H1 (cell line): ENCODE measurements around the gene IL16. TPM values are rescaled to one million over a fixed set of nuclear protein-coding genes. Genes with fewer than 3 reads are reported as not detected.
A peak's percentile ranks its signal among the peaks of the same experiment; 100 is the strongest.

ENCODE experiments used
- CTCF ChIA-PET: fragments of 300-600 bp; sonication (Branson Sonifier 250); formaldehyde crosslinking; loops from one replicate; lab custom pipeline; 2021; ENCODE audit not compliant: partially characterized antibody; lab: Charles Lee
- POLR2A ChIA-PET: fragments of 300-600 bp; sonication (Branson Sonifier 250); formaldehyde crosslinking; loops from one replicate; lab custom pipeline; 2021; ENCODE audit warnings: inconsistent platforms; ENCODE audit not compliant: partially characterized antibody; lab: Charles Lee
- DNase-seq, 2 experiments: peaks; one replicate each; pipeline versions ENCODE4 v3.0.0 to v3.0.0-alpha.2; 2010 to 2022; ENCODE audit warnings: low spot score in 2 of 2, low read depth in 1 of 2, mixed read lengths in 1 of 2
- FAIRE-seq: peaks from 2 replicates; lab custom pipeline; 2011; peaks lifted over from hg19 to GRCh38; lab: Jason Lieb, UNC
- H2AFZ ChIP-seq: 2 replicates; pipeline ENCODE4 v1.8.1; 2012; ENCODE audit warnings: low read length, inconsistent platforms
- H2AK5ac ChIP-seq: 2 replicates; pipeline ENCODE4 v1.6.1; 2013; ENCODE audit warnings: low read depth, low read length
- H2BK120ac ChIP-seq: replicated peaks from 2 replicates; pipeline ENCODE3; 2013; ENCODE audit warnings: low read depth, low read length, inconsistent platforms
- H2BK12ac ChIP-seq: 2 replicates; pipeline ENCODE4 v1.6.1; 2013; ENCODE audit warnings: low read depth, low read length
- H2BK15ac ChIP-seq: 2 replicates; pipeline ENCODE4 v1.6.1; 2013; ENCODE audit warnings: low read length
- H2BK20ac ChIP-seq: 2 replicates; pipeline ENCODE4 v1.6.1; 2013; ENCODE audit warnings: low read length
- H2BK5ac ChIP-seq: 2 replicates; pipeline ENCODE4 v1.6.1; 2013; ENCODE audit warnings: low read depth, low read length
- H3K14ac ChIP-seq: 2 replicates; pipeline ENCODE4 v1.6.1; 2013; ENCODE audit warnings: inconsistent platforms; ENCODE audit not compliant: insufficient read length
- H3K18ac ChIP-seq: 2 replicates; pipeline ENCODE4 v1.6.1; 2013; ENCODE audit warnings: low read length; ENCODE audit errors: extremely low read depth
- H3K23ac ChIP-seq: 2 replicates; pipeline ENCODE4 v1.6.1; 2013; ENCODE audit warnings: inconsistent platforms; ENCODE audit not compliant: insufficient read length
- H3K23me2 ChIP-seq: 2 replicates; pipeline ENCODE4 v1.6.1; 2013; ENCODE audit warnings: low read depth, low read length
- H3K27ac ChIP-seq: 2 replicates; pipeline ENCODE4 v1.6.1; 2011; ENCODE audit warnings: low read depth, low read length, inconsistent platforms
- H3K27me3 ChIP-seq, 4 experiments: replicated peaks in 1 of 4; 1 replicate in 1 of 4; 2 replicates in 3 of 4; pipeline versions ENCODE4 v1.6.1 to v1.8.1; 2011 to 2013; ENCODE audit warnings: low read length in 3 of 4, mild to moderate bottlenecking in 3 of 4, inconsistent platforms in 2 of 4, mixed read lengths in 2 of 4, moderate library complexity in 1 of 4; ENCODE audit not compliant: control insufficient read depth in 3 of 4, insufficient read depth in 3 of 4; ENCODE audit errors: extremely low read depth in 1 of 4
- H3K36me3 ChIP-seq, 4 experiments: 2 replicates each; pipeline versions ENCODE4 v1.6.1 to v1.8.1; 2011 to 2013; ENCODE audit warnings: mild to moderate bottlenecking in 4 of 4, low read length in 3 of 4, moderate library complexity in 2 of 4, control low read depth in 1 of 4, inconsistent platforms in 1 of 4; ENCODE audit not compliant: insufficient read depth in 4 of 4, control insufficient read depth in 2 of 4
- H3K4ac ChIP-seq: replicated peaks from 2 replicates; pipeline ENCODE3; 2013; ENCODE audit warnings: low read length, low read depth, mixed read lengths, inconsistent platforms; ENCODE audit not compliant: insufficient read length
- H3K4me1 ChIP-seq, 4 experiments: replicated peaks in 1 of 4; 1 replicate in 1 of 4; 2 replicates in 3 of 4; pipeline versions ENCODE4 v1.6.1 to v1.8.1; 2011 to 2013; ENCODE audit warnings: low read length in 3 of 4, inconsistent platforms in 2 of 4, mixed read lengths in 1 of 4; ENCODE audit not compliant: insufficient read depth in 4 of 4, control insufficient read depth in 3 of 4
- H3K4me2 ChIP-seq, 2 experiments: 2 replicates each; pipeline versions ENCODE4 v1.6.1 to v1.8.1; 2011 to 2013; ENCODE audit warnings: low read depth in 2 of 2, low read length in 2 of 2, control low read depth in 1 of 2, inconsistent platforms in 1 of 2, mild to moderate bottlenecking in 1 of 2; ENCODE audit not compliant: insufficient read depth in 1 of 2
- H3K4me3 ChIP-seq, 4 experiments: fragments of 200-600, 300-600 bp in 1 of 4; sonication (generic), shearing (Covaris generic), sonication (Bioruptor Twin) in 1 of 4; 2 replicates each; pipeline versions ENCODE4 v1.5.1 to v1.8.1; 2011 to 2016; ENCODE audit warnings: low read length in 4 of 4, low read depth in 3 of 4, control low read depth in 2 of 4, inconsistent platforms in 2 of 4, mild to moderate bottlenecking in 2 of 4, mixed read lengths in 1 of 4, moderate library complexity in 1 of 4; ENCODE audit not compliant: insufficient read depth in 2 of 4; ENCODE audit errors: extremely low read depth in 1 of 4
- H3K56ac ChIP-seq: replicated peaks from 2 replicates; pipeline ENCODE3; 2013; ENCODE audit warnings: low read depth, mild to moderate bottlenecking, mixed read lengths, low read length, inconsistent platforms; ENCODE audit not compliant: insufficient read length
- H3K79me1 ChIP-seq: 2 replicates; pipeline ENCODE4 v1.6.1; 2013; ENCODE audit warnings: low read depth, low read length, control low read depth
- H3K79me2 ChIP-seq, 2 experiments: 2 replicates each; pipeline versions ENCODE4 v1.6.1 to v1.8.1; 2012 to 2013; ENCODE audit warnings: low read length in 2 of 2, mild to moderate bottlenecking in 2 of 2, inconsistent platforms in 1 of 2; ENCODE audit not compliant: insufficient read depth in 2 of 2, control insufficient read depth in 1 of 2
- H3K9ac ChIP-seq, 4 experiments: replicated peaks in 1 of 4; 1 replicate in 1 of 4; 2 replicates in 3 of 4; pipeline versions ENCODE4 v1.6.1 to v1.8.1; 2011 to 2013; ENCODE audit warnings: low read depth in 3 of 4, low read length in 3 of 4, control low read depth in 2 of 4, mild to moderate bottlenecking in 2 of 4, moderate library complexity in 2 of 4, inconsistent platforms in 1 of 4; ENCODE audit errors: extremely low read depth in 1 of 4
- H3K9me3 ChIP-seq, 2 experiments: 2 replicates each; pipeline versions ENCODE4 v1.6.1 to v1.8.1; 2012 to 2013; ENCODE audit warnings: mild to moderate bottlenecking in 2 of 2, moderate library complexity in 2 of 2, control low read depth in 1 of 2, inconsistent platforms in 1 of 2, low read depth in 1 of 2, low read length in 1 of 2, mixed read lengths in 1 of 2; ENCODE audit not compliant: insufficient read depth in 2 of 2
- H4K20me1 ChIP-seq, 2 experiments: replicated peaks in 1 of 2; 2 replicates each; pipeline versions ENCODE3 to v1.8.1; 2011 to 2013; ENCODE audit warnings: inconsistent platforms in 2 of 2, low read length in 2 of 2, mild to moderate bottlenecking in 1 of 2; ENCODE audit not compliant: insufficient read depth in 2 of 2, control insufficient read depth in 1 of 2
- H4K5ac ChIP-seq: 2 replicates; pipeline ENCODE4 v1.6.1; 2013; ENCODE audit warnings: low read length, low read depth, mixed read lengths, inconsistent platforms; ENCODE audit not compliant: insufficient read length
- H4K8ac ChIP-seq: 2 replicates; pipeline ENCODE4 v1.8.0; 2013; ENCODE audit warnings: mild to moderate bottlenecking, moderate library complexity, low read length, inconsistent platforms; ENCODE audit not compliant: insufficient read depth; ENCODE audit errors: extremely low read depth
- H4K91ac ChIP-seq: replicated peaks from 2 replicates; pipeline ENCODE3; 2013; ENCODE audit warnings: low read length, mixed read lengths, inconsistent platforms; ENCODE audit not compliant: insufficient read length
- BACH1 ChIP-seq: IDR thresholded peaks from 2 replicates; pipeline ENCODE4 v1.6.1; 2012; ENCODE audit warnings: low read length, improper control_type of control experiment
- CBX5 ChIP-seq: fragments of 300-800, 300-1000 bp; sonication (generic); IDR thresholded peaks from 2 replicates; pipeline ENCODE4 v1.7.1; 2016; ENCODE audit warnings: antibody characterized with exemption, low read length, low read depth
- CBX8 ChIP-seq: fragments of 300-800, 300-1000 bp; sonication (generic); IDR thresholded peaks from 2 replicates; pipeline ENCODE4 v1.7.1; 2016; ENCODE audit warnings: low read depth, low read length, borderline replicate concordance
- CEBPB ChIP-seq: IDR thresholded peaks from 2 replicates; pipeline ENCODE4 v1.6.1; 2012; ENCODE audit warnings: low read depth, low read length
- CHD2 ChIP-seq: IDR thresholded peaks from 2 replicates; pipeline ENCODE4 v1.6.1; 2012; ENCODE audit warnings: low read length, improper control_type of control experiment
- HDAC6 ChIP-seq: IDR thresholded peaks from one replicate; pipeline ENCODE4 v1.7.1; 2012; ENCODE audit warnings: low read depth, mild to moderate bottlenecking, inconsistent platforms, low read length, moderate library complexity
- JUND ChIP-seq: IDR thresholded peaks from 2 replicates; pipeline ENCODE4 v1.6.1; 2011; ENCODE audit warnings: mild to moderate bottlenecking, improper control_type of control experiment, low read length
- PHF8 ChIP-seq: fragments of 200-600 bp; sonication (generic); conservative IDR thresholded peaks from 2 replicates; pipeline ENCODE4 v1.7.1; 2012; ENCODE audit warnings: low read depth, mild to moderate bottlenecking, inconsistent platforms, low read length, moderate library complexity
- POLR2A ChIP-seq, 2 experiments: IDR thresholded peaks; 1 replicate in 1 of 2; 2 replicates in 1 of 2; pipeline ENCODE4 v1.6.1; 2011; ENCODE audit warnings: low read depth in 2 of 2, low read length in 2 of 2, mild to moderate bottlenecking in 2 of 2; ENCODE audit errors: control extremely low read depth in 1 of 2
- POLR2AphosphoS5 ChIP-seq: IDR thresholded peaks from 2 replicates; pipeline ENCODE4 v1.6.1; 2011; ENCODE audit warnings: low read depth, low read length
- RAD21 ChIP-seq, 2 experiments: IDR thresholded peaks in 1 of 2; conservative IDR thresholded peaks in 1 of 2; 2 replicates each; pipeline ENCODE4 v1.6.1; 2011; ENCODE audit warnings: low read depth in 2 of 2, low read length in 2 of 2, improper control_type of control experiment in 1 of 2, inconsistent platforms in 1 of 2, mild to moderate bottlenecking in 1 of 2, moderate library complexity in 1 of 2
- RBBP5 ChIP-seq: IDR thresholded peaks from 2 replicates; pipeline ENCODE4 v1.7.1; 2012; ENCODE audit warnings: low read depth, mild to moderate bottlenecking, inconsistent platforms, low read length, moderate library complexity, borderline replicate concordance
- RNF2 ChIP-seq: fragments of 200-900, 300-1000 bp; sonication (generic); IDR thresholded peaks from 2 replicates; pipeline ENCODE4 v1.7.1; 2016; ENCODE audit warnings: borderline replicate concordance, low read depth, mild to moderate bottlenecking, antibody characterized with exemption, low read length; ENCODE audit not compliant: poor library complexity, severe bottlenecking; ENCODE audit errors: missing control alignments
- SRF ChIP-seq: IDR thresholded peaks from 2 replicates; pipeline ENCODE4 v1.6.1; 2011; ENCODE audit warnings: mild to moderate bottlenecking, low read depth, low read length, moderate library complexity
- WGBS, 2 experiments: shearing (Covaris generic) in 1 of 2; methylation state at CpG; one replicate each; pipeline versions ENCODE4 v1.1.6 to v1.1.7; 2013 to 2015; ENCODE audit warnings: low lambda C conversion rate in 2 of 2, mixed read lengths in 2 of 2, inconsistent platforms in 1 of 2, low coverage in 1 of 2, missing lambda C conversion rate in 1 of 2; ENCODE audit not compliant: insufficient replicate concordance in 2 of 2, insufficient coverage in 1 of 2, insufficient read length in 1 of 2; ENCODE audit errors: extremely low coverage in 1 of 2, missing lambda C conversion rate in 1 of 2; 5-methylcytosine and 5-hydroxymethylcytosine counted together
- polyA plus RNA-seq, 7 experiments: library from polyadenylated mRNA; depleted of rRNA in 3 of 7; stranded (reverse) in 5 of 7; unstranded in 2 of 7; fragments of >200 nt in 5 of 7; fragments of 200-250 nt in 2 of 7; gene quantifications; 1 replicate in 5 of 7; 2 replicates in 1 of 7; 4 replicates in 1 of 7; pipeline versions ENCODE4 v1.2.1 to v1.2.3, GENCODE V29; 2011 to 2013; ENCODE audit warnings: missing spikeins in 2 of 7, mixed read lengths in 2 of 7
- total RNA-seq: library from RNA; stranded (reverse); fragmentation: NEBNext Ultra II Directional; extraction: Animal tissue kit (Norgen Biotek cat#: 25700); gene quantifications from 2 replicates; pipeline ENCODE4 v1.2.1, GENCODE V29; 2021

Gene IL16
- total and polyA plus RNA-seq, 2 of the 8 experiments (the other 6 are each of a cell fraction or from before 2014, with no cell fraction given) = 0.03 to 0.09 TPM

DNA sequence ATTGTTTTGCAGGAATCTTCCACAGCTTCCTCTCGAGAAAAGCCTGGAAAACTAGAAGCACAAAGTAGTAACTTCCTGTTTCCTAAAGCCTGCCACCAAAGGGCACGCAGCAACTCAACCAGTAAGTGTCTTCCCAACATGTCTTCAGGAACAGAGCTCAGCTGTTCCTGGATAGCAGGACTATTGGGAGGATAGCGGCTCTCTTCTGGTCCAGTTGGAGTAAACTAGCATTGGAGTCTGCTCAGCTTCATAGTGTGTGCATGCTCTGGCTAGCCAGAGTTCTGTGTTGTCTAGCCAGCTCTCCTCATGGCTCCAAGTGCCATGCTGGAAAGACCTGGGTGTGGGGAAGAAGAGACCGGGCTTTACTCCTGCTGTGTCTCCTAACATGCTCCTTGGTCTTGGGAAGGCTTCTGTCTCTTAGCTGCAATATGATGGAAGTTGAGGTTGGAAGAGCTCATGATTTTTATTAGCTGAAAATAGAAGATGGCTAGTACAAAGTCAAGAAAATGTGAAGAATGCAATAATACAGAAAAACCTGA, 63.1 kb downstream of the IL16 start:
- WGBS, 2 experiments = 83% methylated on average over 4 of the region's 4 CpGs; no CpG with 5 or more reads in 1 of the 2 experiments
- TF ChIP-seq POLR2A (IDR thresholded peaks at IDR 0.05; ENCODE audit: control extremely low read depth in 1 of 2, low read depth in 2 of 2, low read length in 2 of 2) (no peak), SRF (no peak), RBBP5 (no peak), POLR2AphosphoS5 (no peak), PHF8 (no peak), BACH1 (no peak), CBX8 (no peak), JUND (no peak), RAD21 (IDR thresholded peaks at IDR 0.05 in 1 of 2, conservative IDR thresholded peaks at IDR 0.05 in 1 of 2; ENCODE audit: low read depth in 2 of 2, low read length in 2 of 2) (no peak), CEBPB (no peak), CBX5 (no peak), CHD2 (no peak), RNF2 (no peak), HDAC6 (no peak)

More for the DNA sequence above, 63.1 kb downstream of the IL16 start:
- H2BK20ac ChIP-seq = no peak overlapping the region
- H2BK5ac ChIP-seq = no peak overlapping the region
- H3K36me3 ChIP-seq = no peaks in the 10 kb centered on the region
- no peak overlapping the region for H4K8ac ChIP-seq
- no peaks in the 10 kb centered on the region for H3K27me3 ChIP-seq
- no peak overlapping the region for H4K5ac ChIP-seq
- no peak overlapping the region for H3K56ac ChIP-seq
- H3K9me3 ChIP-seq = no peaks in the 10 kb centered on the region
- H4K91ac ChIP-seq = no peak overlapping the region
- H3K4ac ChIP-seq = no peak overlapping the region
- no peak overlapping the region for H3K14ac ChIP-seq
- no peaks in the 10 kb centered on the region for H3K79me1 ChIP-seq
- H3K79me2 ChIP-seq = no peaks in the 10 kb centered on the region
- no peak overlapping the region for H2BK120ac ChIP-seq
- H2AFZ ChIP-seq = peak overlapping the region; percentile 82; the same call in 1 of the 2 replicates
- no peak overlapping the region for H3K18ac ChIP-seq
- no peak overlapping the region for H3K23ac ChIP-seq
- no peak overlapping the region for H3K4me2 ChIP-seq
- POLR2A ChIA-PET = no interaction called here
- no peak overlapping the region for H3K9ac ChIP-seq
- H2AK5ac ChIP-seq = no peak overlapping the region
- no peak overlapping the region for H3K4me3 ChIP-seq
- no peak overlapping the region for H2BK15ac ChIP-seq
- FAIRE-seq = no peak
- no peak overlapping the region for H3K27ac ChIP-seq
- H4K20me1 ChIP-seq = no peaks in the 10 kb centered on the region
- no peak overlapping the region for H2BK12ac ChIP-seq
- H3K4me1 ChIP-seq = no peaks in the 10 kb centered on the region
- CTCF ChIA-PET = interaction anchor here (0.7 to 12.0 kb wide), 10 partner anchors 7 to 288 kb away, joined by 3 to 84 read pairs (median 7); no protein-coding TSS in a partner anchor
- no peak for DNase-seq
- no peaks in the 10 kb centered on the region for H3K23me2 ChIP-seq
